ENCODE measurements around the gene PPP1R3A. TPM values are rescaled to one million over a fixed set of nuclear protein-coding genes. Genes with fewer than 3 reads are reported as not detected.

PPP1R3A gene
- total RNA-seq, 1 donor from 2014 or later, result not detected

DNA sequence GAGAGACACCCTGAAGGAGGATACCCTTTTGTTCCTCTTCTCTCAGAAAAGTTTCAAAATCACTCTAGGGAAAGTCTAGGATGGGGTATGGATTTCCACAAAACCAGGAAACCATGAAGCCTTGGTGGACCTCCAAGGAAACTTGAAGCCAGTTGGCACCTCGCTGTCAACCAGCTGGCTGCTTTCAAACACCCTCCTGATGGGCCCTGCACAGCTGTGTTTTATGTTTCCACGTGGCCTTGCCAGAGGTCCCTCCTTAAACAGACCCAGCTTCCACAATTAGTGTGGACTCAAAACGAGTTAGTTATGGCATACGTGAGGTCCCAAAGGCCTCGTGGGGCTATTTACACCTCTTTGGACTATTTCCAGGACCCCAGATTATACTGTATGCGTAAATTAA lies 5.9 kb downstream of the PPP1R3A start:
- H3K4me3 ChIP-seq (ENCODE audit: low read depth, low read length), result no peak overlapping the region
- TF ChIP-seq, protein P1, sequence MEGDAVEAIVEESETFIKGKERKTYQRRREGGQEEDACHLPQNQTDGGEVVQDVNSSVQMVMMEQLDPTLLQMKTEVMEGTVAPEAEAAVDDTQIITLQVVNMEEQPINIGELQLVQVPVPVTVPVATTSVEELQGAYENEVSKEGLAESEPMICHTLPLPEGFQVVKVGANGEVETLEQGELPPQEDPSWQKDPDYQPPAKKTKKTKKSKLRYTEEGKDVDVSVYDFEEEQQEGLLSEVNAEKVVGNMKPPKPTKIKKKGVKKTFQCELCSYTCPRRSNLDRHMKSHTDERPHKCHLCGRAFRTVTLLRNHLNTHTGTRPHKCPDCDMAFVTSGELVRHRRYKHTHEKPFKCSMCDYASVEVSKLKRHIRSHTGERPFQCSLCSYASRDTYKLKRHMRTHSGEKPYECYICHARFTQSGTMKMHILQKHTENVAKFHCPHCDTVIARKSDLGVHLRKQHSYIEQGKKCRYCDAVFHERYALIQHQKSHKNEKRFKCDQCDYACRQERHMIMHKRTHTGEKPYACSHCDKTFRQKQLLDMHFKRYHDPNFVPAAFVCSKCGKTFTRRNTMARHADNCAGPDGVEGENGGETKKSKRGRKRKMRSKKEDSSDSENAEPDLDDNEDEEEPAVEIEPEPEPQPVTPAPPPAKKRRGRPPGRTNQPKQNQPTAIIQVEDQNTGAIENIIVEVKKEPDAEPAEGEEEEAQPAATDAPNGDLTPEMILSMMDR (conservative IDR thresholded peaks at IDR 0.05; ENCODE audit: low read depth, low read length), result no peak
- no peak for DNase-seq (ENCODE audit: low read depth)

DNA sequence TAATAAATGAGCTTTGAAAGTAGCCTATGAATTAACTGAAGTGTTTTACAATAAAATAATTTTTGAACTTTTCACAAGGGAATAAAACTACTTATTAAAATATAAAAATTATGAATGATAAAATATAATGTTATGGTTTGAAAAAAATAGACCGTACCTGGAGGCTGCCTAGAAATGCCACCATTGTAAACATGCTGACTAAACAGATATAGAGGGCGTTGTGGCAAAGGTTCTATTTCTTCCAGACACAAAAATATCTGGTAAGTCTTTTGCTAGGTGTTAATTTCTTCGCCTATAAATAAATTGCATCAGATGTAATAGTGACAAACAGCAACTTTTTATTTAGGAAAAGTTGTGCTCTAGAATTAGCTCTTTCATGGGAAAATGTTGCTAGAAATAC lies 11.2 kb downstream of the PPP1R3A start:
- TF ChIP-seq, protein P1 (conservative IDR thresholded peaks at IDR 0.05; ENCODE audit: low read depth, low read length), result no peak
- H3K4me3 ChIP-seq (ENCODE audit: low read depth, low read length), result no peak overlapping the region
- DNase-seq (ENCODE audit: low read depth), result no peak

DNA sequence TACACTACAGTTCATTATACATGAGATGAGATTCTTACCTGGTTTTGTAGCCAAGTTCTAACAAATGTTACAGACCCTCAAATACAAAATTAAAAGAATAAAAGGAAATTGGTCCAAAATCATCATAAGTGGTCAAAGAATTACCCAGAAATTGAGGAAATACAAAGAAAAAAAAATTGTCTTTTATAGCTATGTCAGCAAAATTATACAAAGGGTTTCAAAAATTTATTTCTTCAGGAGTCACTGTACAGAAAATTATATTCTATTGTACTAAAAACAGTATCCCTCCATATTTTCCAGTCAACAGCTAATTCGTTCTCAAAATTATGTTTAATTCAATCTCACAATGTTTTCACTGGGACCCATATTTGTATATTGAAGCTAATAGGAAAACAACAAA lies 14.3 kb downstream of the PPP1R3A start:
- no peak for DNase-seq (ENCODE audit: low read depth)
- no peak overlapping the region for H3K4me3 ChIP-seq (ENCODE audit: low read depth, low read length)
- TF ChIP-seq, protein P1 (conservative IDR thresholded peaks at IDR 0.05; ENCODE audit: low read depth, low read length), result no peak

DNA sequence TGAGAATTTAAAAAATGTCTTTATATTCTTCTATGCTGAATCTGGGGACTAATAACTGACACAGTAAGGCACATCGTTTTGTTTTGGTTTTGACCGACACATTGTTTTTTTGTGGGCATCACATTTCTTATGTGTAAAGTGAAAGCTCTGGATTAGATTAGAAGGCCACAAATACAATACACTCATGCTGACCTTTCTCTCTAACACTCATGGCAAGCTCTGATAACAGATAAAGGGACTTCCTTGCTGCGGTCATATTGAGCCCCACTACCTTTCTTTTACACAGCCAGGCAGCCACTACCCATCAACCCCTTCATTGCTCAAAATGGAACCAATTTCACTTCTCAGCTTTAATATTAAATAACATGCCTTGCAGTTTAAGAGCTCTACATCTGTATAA lies 26.0 kb downstream of the PPP1R3A start:
- DNase-seq (ENCODE audit: low read depth), result no peak
- TF ChIP-seq, protein P1 (conservative IDR thresholded peaks at IDR 0.05; ENCODE audit: low read depth, low read length), result no peak
- no peak overlapping the region for H3K4me3 ChIP-seq (ENCODE audit: low read depth, low read length)

DNA sequence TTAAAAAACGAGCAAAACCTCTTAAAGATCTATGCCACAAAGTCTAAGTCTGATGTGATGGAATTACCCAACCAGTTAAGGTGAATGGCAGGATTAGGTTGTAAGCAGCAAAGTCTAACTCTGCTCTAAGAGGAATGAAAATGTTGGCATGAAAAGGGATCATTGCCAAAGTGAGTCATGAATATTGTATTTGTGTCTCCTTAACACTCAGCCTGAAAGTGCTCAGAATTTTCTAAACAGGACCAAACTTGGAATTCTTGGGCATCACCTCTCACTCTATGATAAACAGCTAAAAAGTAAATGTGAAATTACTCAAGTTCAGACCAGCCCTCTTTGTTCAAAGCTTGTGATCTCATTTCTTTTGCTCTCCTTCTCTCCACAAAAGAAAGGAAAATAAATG lies 27.0 kb downstream of the PPP1R3A start:
- TF ChIP-seq, protein P1 (conservative IDR thresholded peaks at IDR 0.05; ENCODE audit: low read depth, low read length), result no peak
- DNase-seq (ENCODE audit: low read depth), result no peak
- H3K4me3 ChIP-seq (ENCODE audit: low read depth, low read length), result no peak overlapping the region

DNA sequence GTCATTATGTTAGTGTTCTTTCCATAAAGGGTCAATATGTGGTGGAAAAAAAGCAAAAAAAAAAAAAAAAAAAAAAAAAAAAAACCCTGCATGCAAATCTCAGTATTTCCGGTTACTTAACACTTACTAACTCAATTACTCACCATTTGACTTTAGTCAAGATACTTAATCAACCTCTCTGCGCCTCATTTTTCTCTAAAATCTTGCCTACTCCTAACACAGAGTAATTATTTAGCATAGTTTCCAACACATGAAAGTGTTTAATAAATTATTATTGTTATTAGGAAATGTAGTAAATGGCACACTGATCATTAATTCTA lies 27.8 kb downstream of the PPP1R3A start:
- TF ChIP-seq, protein P1 (conservative IDR thresholded peaks at IDR 0.05; ENCODE audit: low read depth, low read length), result no peak
- no peak for DNase-seq (ENCODE audit: low read depth)
- no peak overlapping the region for H3K4me3 ChIP-seq (ENCODE audit: low read depth, low read length)

DNA sequence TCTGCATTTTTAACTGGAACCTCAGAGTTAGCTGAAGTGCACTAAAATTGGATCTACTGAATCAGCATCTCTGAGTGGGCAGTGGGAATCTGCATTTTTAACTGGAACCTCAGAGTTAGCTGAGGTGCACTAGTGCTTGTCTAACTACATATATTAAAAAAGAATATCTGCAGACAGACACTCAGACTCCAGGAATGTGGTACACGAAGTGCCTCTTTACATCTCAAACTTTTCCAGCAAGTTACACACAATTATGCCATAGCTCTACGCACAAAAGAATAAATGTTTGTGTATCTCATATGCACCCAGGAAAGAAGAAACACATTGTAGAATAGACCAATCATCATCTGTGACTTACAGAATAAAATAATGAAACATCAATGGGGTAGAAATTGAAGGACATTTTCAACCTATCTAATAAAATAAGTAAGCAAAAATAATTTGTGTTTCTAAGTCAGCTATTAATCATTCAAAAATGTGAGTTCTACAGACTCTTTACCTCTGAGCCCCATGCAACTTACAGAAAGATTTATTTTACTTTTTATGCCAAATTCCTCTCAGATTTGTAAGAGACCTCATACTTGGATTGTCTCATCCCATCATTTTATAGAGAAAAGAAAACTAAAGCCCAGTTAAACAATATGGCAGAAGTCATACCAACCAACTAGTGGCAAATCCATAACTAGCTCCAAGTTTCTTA lies 28.3 kb downstream of the PPP1R3A start:
- TF ChIP-seq, protein P1 (conservative IDR thresholded peaks at IDR 0.05; ENCODE audit: low read depth, low read length), result no peak
- no peak for DNase-seq (ENCODE audit: low read depth)
- H3K4me3 ChIP-seq (ENCODE audit: low read depth, low read length), result no peak overlapping the region

Measured in epithelial cell of proximal tubule (primary cell).